ENCODE results near the gene ZNF678.

ZNF678 gene

GRCh38 chr1:227563324-227564201 lies at the start of gene ZNF678:
Gene ZNF678, plus strand, starts transcription at chr1:227563556. Its CDS starts 87,436 bp downstream, at chr1:227650992.
- DNase-seq (ENCODE audit: low spot score), result peak; percentile 96

GRCh38 chr1:227518876-227519275 lies 44.5 kb upstream of the ZNF678 start:
- no peak for DNase-seq (ENCODE audit: low spot score)

- no peak for DNase-seq (ENCODE audit: low spot score)
Measured at GRCh38 chr1:227521782-227522181, 41.6 kb upstream of the ZNF678 start.

- DNase-seq (ENCODE audit: low spot score), result no peak
Measured at GRCh38 chr1:227526524-227526923, 36.8 kb upstream of the ZNF678 start.

DNA sequence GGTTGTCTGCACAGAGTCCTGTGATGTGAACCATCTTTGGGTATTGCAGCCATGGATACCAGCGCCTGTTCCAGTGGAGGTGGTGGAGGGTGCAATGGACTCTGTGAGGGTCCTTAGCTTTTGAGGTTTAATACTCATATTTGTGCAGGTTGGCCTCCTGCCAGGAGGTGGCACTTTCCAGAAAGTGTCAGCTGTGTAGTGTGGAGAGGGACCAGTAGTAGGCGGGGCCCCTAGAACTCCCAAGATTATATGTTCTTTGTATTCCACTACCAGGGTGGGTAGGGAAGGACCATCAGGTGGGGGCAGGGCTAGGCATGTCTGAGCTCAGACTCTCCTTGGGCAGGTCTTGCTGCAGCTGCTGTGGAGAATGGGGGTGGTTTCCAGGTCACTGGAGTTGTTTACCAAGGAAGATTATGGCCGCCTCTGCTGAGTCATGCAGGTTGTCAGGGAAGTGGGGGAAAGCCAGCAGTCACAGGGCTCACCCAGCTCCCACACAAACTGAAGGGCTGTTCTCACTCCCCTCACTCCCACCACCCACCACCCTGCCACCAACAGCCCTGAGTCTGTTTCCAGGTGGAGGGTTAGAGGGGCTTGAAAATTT lies 31.2 kb upstream of the ZNF678 start:
- no peak for DNase-seq (ENCODE audit: low spot score)

GRCh38 chr1:227540170-227541098 lies 22.9 kb upstream of the ZNF678 start:
- no peak for DNase-seq (ENCODE audit: low spot score)

DNA sequence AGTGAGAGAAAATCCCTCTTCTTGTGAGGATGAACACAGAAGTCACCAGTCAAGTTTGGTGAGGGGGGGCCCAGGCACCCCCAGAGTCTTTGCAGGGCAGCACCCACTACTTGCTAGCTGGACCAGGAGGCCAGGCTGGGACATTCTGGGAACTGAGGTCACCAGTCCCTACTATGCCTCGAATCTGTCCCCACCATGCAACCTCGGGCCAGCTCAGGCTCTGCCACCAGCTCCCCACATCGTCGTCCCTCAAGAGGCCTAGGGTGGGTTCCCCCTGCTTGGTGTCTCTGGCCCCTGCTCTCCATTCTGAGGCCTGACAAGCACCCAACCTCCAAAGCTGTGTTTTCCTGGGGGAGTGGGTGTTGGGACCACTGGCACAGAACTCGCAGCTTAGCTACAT lies 22.2 kb upstream of the ZNF678 start:
- DNase-seq (ENCODE audit: low spot score), result no peak

DNA sequence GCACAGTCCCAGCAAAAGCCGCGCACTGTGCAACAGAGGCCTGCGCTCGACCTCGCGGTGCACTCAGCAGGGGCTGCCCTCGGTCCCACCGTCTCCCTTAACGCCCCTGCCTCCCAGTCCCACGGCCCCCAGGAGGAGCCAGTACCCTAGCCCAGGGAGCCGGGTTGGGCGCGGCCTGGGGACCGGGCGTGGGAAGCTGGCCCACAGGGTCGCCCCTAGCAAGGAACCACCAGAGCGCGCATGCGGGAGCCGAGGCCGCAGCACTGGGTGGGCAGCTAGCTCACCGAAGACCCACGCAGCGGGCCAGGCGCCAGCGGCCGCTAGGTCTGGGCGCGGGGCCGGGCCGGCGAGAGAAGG lies 21.6 kb upstream of the ZNF678 start:
- no peak for DNase-seq (ENCODE audit: low spot score)

GRCh38 chr1:227542153-227543120 lies 20.9 kb upstream of the ZNF678 start:
- DNase-seq (ENCODE audit: low spot score), result peak; percentile 72

DNA sequence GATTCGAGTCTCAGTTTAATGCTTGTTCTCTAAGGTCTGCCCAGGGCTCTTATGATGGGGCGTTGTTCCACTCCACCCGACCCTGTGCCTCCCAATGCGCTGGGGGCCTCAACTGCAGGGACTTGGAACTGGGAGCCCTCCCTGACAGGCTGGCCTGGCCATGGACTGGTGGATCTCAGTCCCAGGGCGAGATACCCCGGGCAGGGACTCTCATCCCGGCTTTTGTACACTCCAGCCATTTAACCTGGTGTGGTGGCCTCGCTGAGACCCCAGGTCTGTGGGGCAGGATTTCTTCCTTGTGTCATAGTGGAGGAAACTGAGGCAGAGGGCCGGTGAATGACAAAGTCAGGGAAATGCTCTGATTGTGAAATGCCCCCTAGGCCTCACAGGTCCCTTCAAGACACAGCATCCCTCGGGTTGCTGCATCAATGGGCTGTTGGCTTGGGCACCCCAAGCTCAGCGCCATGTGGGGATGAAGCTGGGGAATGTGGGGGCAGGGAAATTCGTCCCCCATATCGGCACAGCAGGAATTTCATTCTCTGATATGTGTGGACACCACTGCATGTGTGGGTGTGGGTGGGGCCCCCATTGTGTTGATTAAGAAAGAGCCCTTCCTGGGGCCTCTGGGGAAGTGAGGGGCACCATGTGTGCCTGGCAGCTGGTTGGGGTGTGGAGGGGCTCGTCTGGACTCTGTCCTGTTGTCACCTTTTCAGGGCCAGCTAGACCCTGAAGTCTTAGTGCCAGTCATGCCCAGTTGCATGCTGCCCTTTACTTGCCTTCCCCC lies 19.9 kb upstream of the ZNF678 start:
- DNase-seq (ENCODE audit: low spot score), result no peak

DNA sequence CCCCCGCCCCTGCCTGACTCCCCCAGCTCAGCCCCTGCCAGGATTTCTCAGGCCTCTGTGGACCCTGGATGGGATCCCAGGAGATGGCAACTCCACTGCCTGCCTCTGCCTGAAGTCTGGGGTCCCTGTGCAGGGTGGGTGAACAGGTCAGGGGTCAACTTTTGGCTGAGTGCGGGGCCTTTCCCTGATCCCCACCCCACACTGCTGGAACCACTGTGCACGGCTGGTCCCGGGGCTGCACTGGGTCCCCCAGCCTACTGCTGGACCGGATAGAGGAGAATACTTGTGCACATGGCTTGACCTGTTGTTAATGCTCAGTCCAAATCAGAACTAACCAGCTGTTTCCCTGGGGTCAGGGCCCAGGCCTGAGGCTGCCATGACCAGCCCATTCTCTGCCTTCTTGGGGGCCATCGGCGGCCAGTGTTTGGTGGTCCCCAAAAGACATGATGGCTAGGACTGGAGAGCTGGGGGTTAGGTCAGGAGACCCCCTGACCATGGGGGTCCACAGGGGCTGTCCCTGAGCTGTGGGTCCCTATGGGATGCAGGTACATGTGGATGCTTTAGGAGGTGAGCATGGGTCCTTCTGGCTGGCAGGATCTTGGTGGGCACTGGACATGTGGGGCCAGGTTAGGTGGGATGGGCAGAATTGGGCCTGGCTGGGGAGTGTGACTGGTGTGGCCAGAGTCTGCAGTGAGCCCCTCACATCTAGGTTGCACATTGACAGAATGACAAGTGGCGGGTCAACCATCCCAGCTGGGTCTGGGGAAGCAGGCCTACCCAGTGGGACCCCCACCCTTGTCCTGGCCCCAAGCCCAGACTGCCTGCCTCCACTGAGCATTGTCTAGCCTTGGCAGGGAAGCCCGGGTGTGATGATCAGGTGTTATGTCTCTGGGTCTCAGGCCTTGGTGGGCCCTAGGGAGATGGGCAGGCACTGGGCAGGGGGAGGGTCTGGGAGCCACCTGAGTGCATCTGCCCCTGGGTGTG lies 19.0 kb upstream of the ZNF678 start:
- no peak for DNase-seq (ENCODE audit: low spot score)

- DNase-seq (ENCODE audit: low spot score), result no peak
Measured at GRCh38 chr1:227545361-227545760, 18.0 kb upstream of the ZNF678 start.

DNA sequence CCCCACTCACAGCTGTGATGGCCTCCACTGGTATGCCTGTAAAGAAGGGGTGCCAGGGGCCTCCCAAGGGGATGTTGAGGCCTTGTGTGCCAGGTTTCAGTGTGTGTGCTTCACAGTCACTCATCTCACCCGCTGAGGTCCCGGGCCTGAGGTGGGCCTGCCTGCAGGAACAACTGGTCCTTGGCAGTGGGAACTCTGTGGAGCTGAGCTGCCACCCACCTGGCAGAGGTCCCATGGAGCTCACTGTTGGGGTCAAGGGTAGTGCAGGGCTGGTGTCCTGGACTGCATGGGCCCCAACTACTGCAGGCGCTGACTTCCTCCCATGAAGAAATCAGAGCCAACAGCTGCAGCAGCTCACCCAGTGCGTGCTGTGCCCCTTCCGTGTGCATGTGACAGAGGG lies 17.3 kb upstream of the ZNF678 start:
- no peak for DNase-seq (ENCODE audit: low spot score)

DNA sequence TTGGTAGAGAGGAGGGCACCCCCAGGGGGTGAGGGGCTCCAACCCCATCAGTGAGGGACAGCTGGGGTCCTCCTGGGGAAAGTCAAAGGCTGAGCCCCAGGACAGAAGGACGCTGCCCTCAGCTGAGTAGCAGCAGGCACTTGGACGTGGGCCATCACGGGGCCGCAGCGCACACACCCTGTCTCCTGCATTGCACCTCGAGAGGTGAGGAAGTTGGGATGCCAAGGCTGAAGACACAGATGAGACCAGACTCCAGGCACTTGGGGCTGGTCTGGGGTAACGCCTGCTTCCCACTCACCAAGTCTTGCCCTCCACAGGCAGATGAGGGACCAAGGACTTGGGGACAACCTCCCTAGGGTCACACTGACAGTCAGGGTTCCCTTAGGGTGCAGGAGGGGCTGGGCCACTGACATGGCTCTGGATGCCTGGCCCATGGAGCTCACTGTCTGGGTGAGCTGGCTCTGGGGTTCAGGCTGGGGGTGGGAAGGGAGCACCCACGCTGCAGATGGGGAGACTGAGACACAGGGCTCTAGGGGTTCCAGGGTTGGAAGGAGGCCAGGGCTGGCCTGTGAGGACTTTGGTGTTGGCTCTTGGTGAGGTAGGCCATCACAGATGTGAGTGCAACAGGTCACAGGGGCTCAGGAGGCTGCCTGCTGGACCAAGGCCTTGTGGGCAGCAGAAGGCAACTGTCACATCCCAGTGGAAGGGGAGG lies 16.6 kb upstream of the ZNF678 start:
- no peak for DNase-seq (ENCODE audit: low spot score)

GRCh38 chr1:227547310-227548118 lies 15.8 kb upstream of the ZNF678 start:
- DNase-seq (ENCODE audit: low spot score), result no peak

GRCh38 chr1:227548119-227548397 lies 15.3 kb upstream of the ZNF678 start:
- no peak for DNase-seq (ENCODE audit: low spot score)

DNA sequence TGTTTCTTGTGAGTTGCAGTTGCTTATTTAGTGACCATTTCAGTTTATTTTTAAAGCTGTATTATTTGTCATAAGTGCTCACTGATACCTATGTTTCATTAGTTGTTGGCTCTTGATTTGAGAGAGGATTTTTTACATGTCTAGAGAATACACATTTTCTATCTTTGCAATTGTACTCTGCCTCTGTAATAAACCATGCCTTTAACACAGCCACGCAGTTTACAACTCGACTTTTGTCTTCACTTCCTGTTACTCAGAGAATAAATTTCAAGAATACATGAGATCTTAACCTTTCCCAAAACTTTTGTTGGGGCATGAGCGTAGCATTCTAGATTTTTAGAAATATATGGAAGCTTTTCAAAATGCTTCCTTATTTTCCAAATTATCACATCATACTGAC lies 14.9 kb upstream of the ZNF678 start:
- no peak for DNase-seq (ENCODE audit: low spot score)

DNA sequence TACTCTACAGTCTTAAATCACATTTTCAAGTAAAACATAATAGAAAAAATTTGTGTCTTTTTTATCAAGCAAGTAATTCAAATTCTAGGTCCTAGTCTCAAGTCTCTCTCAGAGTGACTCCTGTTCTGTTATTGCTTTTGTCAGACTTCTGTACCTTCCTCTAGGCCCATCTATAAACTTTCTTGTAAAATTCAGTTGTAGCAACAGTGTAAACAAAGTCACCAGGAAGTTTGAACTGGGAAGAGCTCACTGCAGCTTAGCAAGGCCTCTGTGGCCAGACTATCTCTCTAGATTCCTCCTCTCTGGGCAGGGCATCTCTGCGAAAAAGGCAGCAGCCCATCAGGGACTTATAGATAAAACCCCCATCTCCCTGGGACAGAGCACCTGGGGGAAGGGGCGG lies 13.5 kb upstream of the ZNF678 start:
- DNase-seq (ENCODE audit: low spot score), result no peak

All from pons (tissue), 1 donor.